Measurements from ENCODE around the gene MAGOHB. TPM values are rescaled to one million over a fixed set of nuclear protein-coding genes. Genes with fewer than 3 reads are reported as not detected.

Gene MAGOHB
- total and polyA plus RNA-seq, 2 of the 13 experiments (the other 11 are each of a cell fraction or from before 2014, with no cell fraction given), result 7.0 to 49.8 TPM

DNA sequence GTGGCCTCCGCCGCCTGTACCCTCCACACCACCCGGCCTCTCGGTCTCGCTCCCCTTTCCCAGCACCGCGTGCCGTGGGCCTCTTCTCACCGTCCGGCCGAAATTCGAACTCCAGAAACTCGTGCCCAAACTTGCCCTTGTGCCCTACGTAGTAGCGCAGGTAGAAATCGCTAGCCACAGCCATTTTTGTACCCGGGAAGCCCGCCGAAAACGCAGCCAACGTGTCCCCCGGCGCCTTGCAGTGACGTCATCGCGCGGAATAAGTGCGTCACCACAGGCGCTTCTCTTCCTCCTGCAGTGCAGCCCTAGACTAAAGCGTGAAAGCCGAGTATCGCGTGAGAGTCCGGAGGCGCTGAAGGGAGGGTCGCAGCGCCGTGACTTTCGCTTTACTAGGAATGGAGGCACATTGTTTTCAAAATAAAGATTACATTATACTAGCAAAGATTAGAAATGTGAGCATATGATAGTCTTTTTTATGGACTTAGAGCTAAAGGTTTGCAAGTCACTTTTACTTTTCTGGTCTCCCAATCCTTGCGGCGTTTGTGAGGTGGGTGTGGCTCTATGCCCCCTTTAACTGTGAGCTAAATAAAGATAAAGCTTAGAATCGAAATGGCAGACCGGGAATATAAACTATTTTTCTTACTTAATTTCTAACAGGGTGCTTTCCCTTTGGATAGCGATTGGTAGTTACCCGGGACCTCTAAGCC, at the start of gene MAGOHB (continued):
- no peak for TF ChIP-seq ZNF800 (CRISPR knock-in tag; IDR thresholded peaks at IDR 0.05)
- TF ChIP-seq HNF4A (CRISPR knock-in tag; IDR thresholded peaks at IDR 0.05), result no peak
- no peak for TF ChIP-seq ADNP (CRISPR knock-in tag; IDR thresholded peaks at IDR 0.05)
- TF ChIP-seq, protein P1, sequence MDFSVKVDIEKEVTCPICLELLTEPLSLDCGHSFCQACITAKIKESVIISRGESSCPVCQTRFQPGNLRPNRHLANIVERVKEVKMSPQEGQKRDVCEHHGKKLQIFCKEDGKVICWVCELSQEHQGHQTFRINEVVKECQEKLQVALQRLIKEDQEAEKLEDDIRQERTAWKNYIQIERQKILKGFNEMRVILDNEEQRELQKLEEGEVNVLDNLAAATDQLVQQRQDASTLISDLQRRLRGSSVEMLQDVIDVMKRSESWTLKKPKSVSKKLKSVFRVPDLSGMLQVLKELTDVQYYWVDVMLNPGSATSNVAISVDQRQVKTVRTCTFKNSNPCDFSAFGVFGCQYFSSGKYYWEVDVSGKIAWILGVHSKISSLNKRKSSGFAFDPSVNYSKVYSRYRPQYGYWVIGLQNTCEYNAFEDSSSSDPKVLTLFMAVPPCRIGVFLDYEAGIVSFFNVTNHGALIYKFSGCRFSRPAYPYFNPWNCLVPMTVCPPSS (IDR thresholded peaks at IDR 0.05), result no peak
- TF ChIP-seq, protein P2, sequence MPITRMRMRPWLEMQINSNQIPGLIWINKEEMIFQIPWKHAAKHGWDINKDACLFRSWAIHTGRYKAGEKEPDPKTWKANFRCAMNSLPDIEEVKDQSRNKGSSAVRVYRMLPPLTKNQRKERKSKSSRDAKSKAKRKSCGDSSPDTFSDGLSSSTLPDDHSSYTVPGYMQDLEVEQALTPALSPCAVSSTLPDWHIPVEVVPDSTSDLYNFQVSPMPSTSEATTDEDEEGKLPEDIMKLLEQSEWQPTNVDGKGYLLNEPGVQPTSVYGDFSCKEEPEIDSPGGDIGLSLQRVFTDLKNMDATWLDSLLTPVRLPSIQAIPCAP (CRISPR knock-in tag; IDR thresholded peaks at IDR 0.05; ENCODE audit: low read depth), result no peak
- TF ChIP-seq PBX3 (CRISPR knock-in tag; IDR thresholded peaks at IDR 0.05; ENCODE audit: borderline replicate concordance), result no peak
- no peak for TF ChIP-seq SYNCRIP (IDR thresholded peaks at IDR 0.05; ENCODE audit: insufficient read depth, low read depth, low read length)
- peak; percentile 82; the same call in 1 of the 2 replicates for TF ChIP-seq ZNF614 (CRISPR knock-in tag; IDR thresholded peaks at IDR 0.05; ENCODE audit: borderline replicate concordance)
- TF ChIP-seq NFATC3 (CRISPR knock-in tag; IDR thresholded peaks at IDR 0.05), result peak; percentile 56; the same call in 1 of the 2 replicates
- no peak for TF ChIP-seq PCBP2 (optimal IDR thresholded peaks at IDR 0.05; ENCODE audit: low read depth, low read length, poor library complexity, severe bottlenecking)
- TF ChIP-seq ZNF562 (CRISPR knock-in tag; IDR thresholded peaks at IDR 0.05; ENCODE audit: borderline replicate concordance), result no peak
- TF ChIP-seq ZNF138 (CRISPR knock-in tag; IDR thresholded peaks at IDR 0.05; ENCODE audit: low read depth), result no peak
- TF ChIP-seq ISX (CRISPR knock-in tag; conservative IDR thresholded peaks at IDR 0.05), result no peak
- no peak for TF ChIP-seq KDM4B (CRISPR knock-in tag; IDR thresholded peaks at IDR 0.05)
- no peak for TF ChIP-seq ZNF234 (CRISPR knock-in tag; conservative IDR thresholded peaks at IDR 0.05)
- TF ChIP-seq ZNF589 (CRISPR knock-in tag; conservative IDR thresholded peaks at IDR 0.05), result no peak
- no peak for TF ChIP-seq HOXD1 (CRISPR knock-in tag; IDR thresholded peaks at IDR 0.05)
- TF ChIP-seq MIER3 (CRISPR knock-in tag; IDR thresholded peaks at IDR 0.05; ENCODE audit: borderline replicate concordance), result peak; percentile 92
- 0 out of 2 replicates have a peak, but pooled peaks have one; percentile 57 for TF ChIP-seq ZNF780A (CRISPR knock-in tag; IDR thresholded peaks at IDR 0.05)
- no peak for TF ChIP-seq GTF3A (CRISPR knock-in tag; conservative IDR thresholded peaks at IDR 0.05)
- TF ChIP-seq IRX3 (CRISPR knock-in tag; IDR thresholded peaks at IDR 0.05; ENCODE audit: borderline replicate concordance, low read depth), result no peak
- 0 out of 2 replicates have a peak, but pooled peaks have one; percentile 70 for TF ChIP-seq FUBP1 (CRISPR knock-in tag; IDR thresholded peaks at IDR 0.05; ENCODE audit: borderline replicate concordance)
- TF ChIP-seq FOXP1 (IDR thresholded peaks at IDR 0.05), result no peak
- no peak for TF ChIP-seq FOXP1 (CRISPR knock-in tag; IDR thresholded peaks at IDR 0.05)

Data from HepG2 (cell line).